Osteoblast (primary cell): Measurements from ENCODE around the gene HIPK4. TPM values are rescaled to one million over a fixed set of nuclear protein-coding genes. Genes with fewer than 3 reads are reported as not detected.

Experiments used
- DNase-seq: peaks from one replicate; pipeline ENCODE4 v3.0.0; 2011; ENCODE audit warnings: low spot score, mixed read lengths; ENCODE audit not compliant: insufficient read length; ENCODE audit errors: missing footprints
- H2AFZ ChIP-seq: 2 replicates; pipeline ENCODE4 v1.6.0; 2011; ENCODE audit warnings: mild to moderate bottlenecking, low read length
- H3K27ac ChIP-seq: 2 replicates; pipeline ENCODE4 v1.5.1; 2011; ENCODE audit warnings: mild to moderate bottlenecking, low read depth, low read length, moderate library complexity
- H3K27me3 ChIP-seq: 2 replicates; pipeline ENCODE4 v1.6.0; 2012; ENCODE audit warnings: mild to moderate bottlenecking, control low read depth, inconsistent platforms, low read length, moderate library complexity; ENCODE audit not compliant: insufficient read depth
- H3K36me3 ChIP-seq: 2 replicates; pipeline ENCODE4 v1.5.1; 2011; ENCODE audit warnings: mild to moderate bottlenecking, low read length, control low read depth, moderate library complexity; ENCODE audit not compliant: insufficient read depth
- H3K4me1 ChIP-seq: 2 replicates; pipeline ENCODE4 v1.5.1; 2011; ENCODE audit warnings: mild to moderate bottlenecking, low read length, control low read depth, moderate library complexity; ENCODE audit not compliant: insufficient read depth
- H3K4me2 ChIP-seq: 2 replicates; pipeline ENCODE4 v1.6.0; 2011; ENCODE audit warnings: mild to moderate bottlenecking, low read length; ENCODE audit not compliant: insufficient read depth
- H3K4me3 ChIP-seq: fragments of 200-600 bp; sonication (generic); 3 replicates; pipeline ENCODE4 v1.5.1; 2012; ENCODE audit warnings: mild to moderate bottlenecking, low read length, inconsistent platforms; ENCODE audit not compliant: insufficient read depth
- H3K79me2 ChIP-seq: 2 replicates; pipeline ENCODE4 v1.6.0; 2012; ENCODE audit warnings: mild to moderate bottlenecking, low read length, control low read depth, inconsistent platforms; ENCODE audit not compliant: insufficient read depth
- H3K9me3 ChIP-seq: 2 replicates; pipeline ENCODE4 v1.5.1; 2011; ENCODE audit warnings: low read depth, low read length, control low read depth
- H4K20me1 ChIP-seq: 2 replicates; pipeline ENCODE4 v1.6.0; 2012; ENCODE audit warnings: mild to moderate bottlenecking, low read length, control low read depth; ENCODE audit not compliant: insufficient read depth
- CTCF ChIP-seq: IDR thresholded peaks from 2 replicates; pipeline ENCODE4 v1.5.1; 2011; ENCODE audit warnings: mild to moderate bottlenecking, low read depth, low read length, moderate library complexity; ENCODE audit errors: extremely low read depth
- total RNA-seq: library from RNA; depleted of rRNA; stranded (reverse); fragments of >200 nt; gene quantifications from 2 replicates; pipeline ENCODE4 v1.2.3, GENCODE V29; 2012

HIPK4 gene
- total RNA-seq, 1 donor: 0.36 TPM

GRCh38 chr19:40419066-40419612 lies 29.2 kb upstream of the HIPK4 start:
- no peak overlapping the region for H2AFZ ChIP-seq
- H3K4me3 ChIP-seq: no peak overlapping the region
- H3K4me2 ChIP-seq: no peak overlapping the region
- no peak overlapping the region for H3K27ac ChIP-seq
- no peaks in the 10 kb centered on the region for H3K9me3 ChIP-seq
- H3K27me3 ChIP-seq: no peaks in the 10 kb centered on the region
- peaks cover 23% of the 10 kb centered on the region for H3K4me1 ChIP-seq
- H3K79me2 ChIP-seq: peaks cover 22% of the 10 kb centered on the region
- DNase-seq: no peak
- H3K36me3 ChIP-seq: peaks cover 15% of the 10 kb centered on the region
- no peaks in the 10 kb centered on the region for H4K20me1 ChIP-seq
- TF ChIP-seq CTCF: no peak

- H3K27ac ChIP-seq: no peak overlapping the region
- peaks cover 11% of the 10 kb centered on the region for H3K36me3 ChIP-seq
- H3K79me2 ChIP-seq: peaks cover 11% of the 10 kb centered on the region
- H3K4me1 ChIP-seq: peaks cover 23% of the 10 kb centered on the region
- no peaks in the 10 kb centered on the region for H3K9me3 ChIP-seq
- H2AFZ ChIP-seq: no peak overlapping the region
- H3K4me2 ChIP-seq: no peak overlapping the region
- no peak for DNase-seq
- no peak for TF ChIP-seq CTCF
- no peaks in the 10 kb centered on the region for H4K20me1 ChIP-seq
- H3K27me3 ChIP-seq: no peaks in the 10 kb centered on the region
- H3K4me3 ChIP-seq: no peak overlapping the region
Measured at GRCh38 chr19:40418040-40418439, 28.1 kb upstream of the HIPK4 start.

- peak overlapping the region; percentile 82 for H2AFZ ChIP-seq
- H4K20me1 ChIP-seq: no peaks in the 10 kb centered on the region
- H3K27ac ChIP-seq: no peak overlapping the region
- peaks cover 21% of the 10 kb centered on the region for H3K4me1 ChIP-seq
- no peaks in the 10 kb centered on the region for H3K9me3 ChIP-seq
- H3K4me3 ChIP-seq: no peak overlapping the region
- no peak for TF ChIP-seq CTCF
- no peak overlapping the region for H3K4me2 ChIP-seq
- peaks cover 7% of the 10 kb centered on the region for H3K79me2 ChIP-seq
- H3K27me3 ChIP-seq: no peaks in the 10 kb centered on the region
- H3K36me3 ChIP-seq: peaks cover 7% of the 10 kb centered on the region
- peak; percentile 78 for DNase-seq
Measured at GRCh38 chr19:40417643-40417981, 27.6 kb upstream of the HIPK4 start.

- no peaks in the 10 kb centered on the region for H3K9me3 ChIP-seq
- no peak overlapping the region for H3K27ac ChIP-seq
- peak; percentile 69 for DNase-seq
- H3K27me3 ChIP-seq: no peaks in the 10 kb centered on the region
- H3K36me3 ChIP-seq: peaks cover 2% of the 10 kb centered on the region
- no peak for TF ChIP-seq CTCF
- no peak overlapping the region for H3K4me3 ChIP-seq
- peak overlapping the region; percentile 55 for H3K4me2 ChIP-seq
- peaks cover 15% of the 10 kb centered on the region for H3K4me1 ChIP-seq
- H2AFZ ChIP-seq: peak overlapping the region; percentile 82
- H3K79me2 ChIP-seq: peaks cover 1% of the 10 kb centered on the region
- H4K20me1 ChIP-seq: no peaks in the 10 kb centered on the region
Measured at GRCh38 chr19:40416918-40417642, 27.1 kb upstream of the HIPK4 start.
